HG03135 (cell line): ENCODE data around the gene PLEKHN1.
A peak's percentile ranks its signal among the peaks of the same experiment; 100 is the strongest.

Source experiments
- ATAC-seq: cut with Tn5 transposase; IDR thresholded peaks from one replicate; pipeline ENCODE4 v1.9.1; 2021; ENCODE audit warnings: mild to moderate bottlenecking, moderate library complexity; ENCODE audit not compliant: unreplicated experiment

PLEKHN1 gene

GRCh38 chr1:966135-966703 is at the start of gene PLEKHN1:
TSS of gene PLEKHN1 (plus strand) at chr1:966482. CDS start at chr1:966532, 50 bp downstream.
- ATAC-seq, result peak; percentile 14

- ATAC-seq, result no peak
These were observed 49.2 kb upstream of the PLEKHN1 start for GRCh38 chr1:917076-917459.

GRCh38 chr1:917466-918091 is 48.7 kb upstream of the PLEKHN1 start:
- ATAC-seq, result no peak

GRCh38 chr1:918353-918752 is 47.9 kb upstream of the PLEKHN1 start:
- no peak for ATAC-seq

- ATAC-seq, result no peak
These were observed 47.4 kb upstream of the PLEKHN1 start for GRCh38 chr1:918843-919242.

GRCh38 chr1:919271-919872 is 46.9 kb upstream of the PLEKHN1 start:
- ATAC-seq, result no peak

- ATAC-seq, result no peak
These were observed 46.3 kb upstream of the PLEKHN1 start for GRCh38 chr1:920010-920409.

- no peak for ATAC-seq
These were observed 45.8 kb upstream of the PLEKHN1 start for GRCh38 chr1:920521-920920.

GRCh38 chr1:921011-921837 is 45.1 kb upstream of the PLEKHN1 start:
- ATAC-seq, result no peak

GRCh38 chr1:923131-923990 is 42.9 kb upstream of the PLEKHN1 start, which contains the start of gene SAMD11:
TSS of gene SAMD11 (plus strand) at chr1:923923. CDS start at chr1:924432, 509 bp downstream.
- ATAC-seq, result no peak

- no peak for ATAC-seq
These were observed 42.2 kb upstream of the PLEKHN1 start for GRCh38 chr1:923991-924655.

GRCh38 chr1:924656-925560 is 41.4 kb upstream of the PLEKHN1 start:
- ATAC-seq, result no peak

- ATAC-seq, result no peak
These were observed 40.5 kb upstream of the PLEKHN1 start for GRCh38 chr1:925561-926421.

- ATAC-seq, result no peak
These were observed 39.0 kb upstream of the PLEKHN1 start for GRCh38 chr1:927234-927633.

GRCh38 chr1:927748-928147 is 38.5 kb upstream of the PLEKHN1 start:
- no peak for ATAC-seq

- ATAC-seq, result no peak
These were observed 37.2 kb upstream of the PLEKHN1 start for GRCh38 chr1:928825-929661.
